HepG2 (cell line): ENCODE data around the gene CD300A. TPM values are rescaled to one million over a fixed set of nuclear protein-coding genes. Genes with fewer than 3 reads are reported as not detected.
A peak's percentile ranks its signal among the peaks of the same experiment; 100 is the strongest.

ENCODE experiments used
- ATAC-seq: fragments of 200-7000 bp; cut with Tn5 transposase; 3 replicates; pipeline ENCODE4 v1.9.1; 2020; ENCODE audit warnings: mild to moderate bottlenecking, moderate library complexity
- BruUV-seq: library from RNA; stranded (reverse); fragments of 400-500 nt; replicated peaks from 2 replicates; lab custom pipeline; 2021; lab: Mats Ljungman, UMichigan
- CTCF ChIA-PET: fragments of 300-600 bp; formaldehyde crosslinking; extraction: SDS; loops from one replicate; lab custom pipeline; 2021; ENCODE audit warnings: low total read pairs, inconsistent platforms, low intra/inter-chr PET ratio; lab: Yijun Ruan, JAX
- POLR2A ChIA-PET: fragments of 350-600 bp; sonication (Branson Sonifier 250); formaldehyde crosslinking; loops from one replicate; lab custom pipeline; 2020; ENCODE audit warnings: antibody characterized with exemption, inconsistent platforms; lab: Yijun Ruan, JAX
- DNase-seq: peaks from one replicate; pipeline ENCODE4 v3.0.0-alpha.2; 2015; ENCODE audit warnings: low spot score
- FAIRE-seq: peaks from 3 replicates; lab custom pipeline; 2011; peaks lifted over from hg19 to GRCh38; lab: Jason Lieb, UNC
- H2AFZ ChIP-seq: one replicate; pipeline ENCODE4 v1.6.1; 2011; ENCODE audit warnings: low read length, inconsistent platforms
- H3K27ac ChIP-seq: fragments of 300-600 bp; 3 replicates; pipeline ENCODE4 v1.8.0; 2011; ENCODE audit warnings: mixed run types, mild to moderate bottlenecking, mixed read lengths, low read length, inconsistent platforms; ENCODE audit not compliant: insufficient read depth; ENCODE audit errors: extremely low read length
- H3K27me3 ChIP-seq, 2 experiments: fragments of 200-600 bp in 1 of 2; 2 replicates in 1 of 2; 3 replicates in 1 of 2; pipeline versions ENCODE4 v1.6.0 to v1.8.0; 2011; ENCODE audit warnings: low read length in 2 of 2, mild to moderate bottlenecking in 2 of 2, moderate library complexity in 2 of 2, inconsistent platforms in 1 of 2; ENCODE audit not compliant: insufficient read depth in 2 of 2, control insufficient read depth in 1 of 2
- H3K36me3 ChIP-seq, 2 experiments: fragments of 200-600 bp in 1 of 2; replicated peaks in 1 of 2; 2 replicates in 1 of 2; 3 replicates in 1 of 2; pipeline versions ENCODE4 v1.5.1 to v1.8.0; 2011; ENCODE audit warnings: low read length in 2 of 2, inconsistent platforms in 1 of 2; ENCODE audit not compliant: insufficient read depth in 2 of 2, control insufficient read depth in 1 of 2
- H3K4me1 ChIP-seq: 2 replicates; pipeline ENCODE4 v1.5.1; 2012; ENCODE audit warnings: low read length, inconsistent platforms; ENCODE audit not compliant: insufficient read depth
- H3K4me2 ChIP-seq: 2 replicates; pipeline ENCODE4 v1.6.0; 2011; ENCODE audit warnings: low read depth, low read length, inconsistent platforms
- H3K4me3 ChIP-seq, 3 experiments: fragments of 200-600 bp in 1 of 3; sonication (generic), shearing (Covaris generic) in 1 of 3; replicated peaks in 1 of 3; 2 replicates each; pipeline ENCODE4 v1.5.1; 2011 to 2016; ENCODE audit warnings: low read length in 3 of 3, inconsistent platforms in 2 of 3, low read depth in 2 of 3, mild to moderate bottlenecking in 2 of 3, control low read depth in 1 of 3, mixed read lengths in 1 of 3; ENCODE audit not compliant: insufficient read depth in 1 of 3
- H3K79me2 ChIP-seq: one replicate; pipeline ENCODE4 v1.6.1; 2011; ENCODE audit warnings: low read length, inconsistent platforms; ENCODE audit not compliant: insufficient read depth
- H3K9ac ChIP-seq: 2 replicates; pipeline ENCODE4 v1.6.0; 2011; ENCODE audit warnings: mild to moderate bottlenecking, low read depth, low read length, inconsistent platforms; ENCODE audit not compliant: insufficient read depth
- H3K9me3 ChIP-seq: 2 replicates; pipeline ENCODE4 v1.5.1; 2012; ENCODE audit warnings: mild to moderate bottlenecking, low read length
- H4K20me1 ChIP-seq: 2 replicates; pipeline ENCODE4 v1.6.0; 2011; ENCODE audit warnings: inconsistent platforms, mild to moderate bottlenecking, low read length, moderate library complexity; ENCODE audit not compliant: insufficient read depth
- CEBPG ChIP-seq: IDR thresholded peaks from 2 replicates; pipeline ENCODE4 v1.6.1; 2016
- FOXO4 ChIP-seq: sonication (generic); formaldehyde crosslinking; conservative IDR thresholded peaks from 2 replicates; pipeline ENCODE4 v1.8.1; 2023; ENCODE audit warnings: missing genetic modification reagents
- HNF4G ChIP-seq, 2 experiments: sonication (generic) in 1 of 2; formaldehyde crosslinking in 1 of 2; IDR thresholded peaks; 2 replicates each; pipeline versions ENCODE4 v1.4.0 to v1.6.1; 2011 to 2020; ENCODE audit warnings: borderline replicate concordance in 2 of 2, low read depth in 2 of 2, mild to moderate bottlenecking in 2 of 2, low read length in 1 of 2, missing genetic modification reagents in 1 of 2, moderate library complexity in 1 of 2
- KLF9 ChIP-seq: IDR thresholded peaks from 2 replicates; pipeline ENCODE4 v1.6.1; 2016; ENCODE audit warnings: low read depth
- SIX4 ChIP-seq: sonication (generic); formaldehyde crosslinking; IDR thresholded peaks from 2 replicates; pipeline ENCODE4 v1.4.0; 2020; ENCODE audit warnings: missing genetic modification reagents
- SYNCRIP ChIP-seq: fragments of 200-400 bp; formaldehyde crosslinking; IDR thresholded peaks from 2 replicates; pipeline ENCODE4 v1.6.1; 2018; ENCODE audit warnings: mild to moderate bottlenecking, low read depth, low read length; ENCODE audit not compliant: insufficient read depth
- ZMYM2 ChIP-seq: sonication (generic); formaldehyde crosslinking; IDR thresholded peaks from 2 replicates; pipeline ENCODE4 v1.8.0; 2022; ENCODE audit warnings: mild to moderate bottlenecking, missing genetic modification reagents
- ZNF431 ChIP-seq: sonication (generic); formaldehyde crosslinking; IDR thresholded peaks from 2 replicates; pipeline ENCODE4 v1.9.0; 2022; ENCODE audit warnings: missing genetic modification reagents, low read depth, mild to moderate bottlenecking, borderline replicate concordance
- ZNF629 ChIP-seq: sonication (generic); formaldehyde crosslinking; conservative IDR thresholded peaks from 2 replicates; pipeline ENCODE4 v1.5.0; 2020; ENCODE audit warnings: missing genetic modification reagents
- whole genome bisulfite sequencing: methylation state at CpG from one replicate; pipeline ENCODE4 v1.1.6; 2017; ENCODE audit warnings: low lambda C conversion rate; 5-methylcytosine and 5-hydroxymethylcytosine counted together
- in situ Hi-C: cut with HindIII; loops from 2 replicates; pipeline ENCODE4 v1.10.0; 2017; ENCODE audit warnings: low pct_unique_long_range_greater_than_20kb; ENCODE audit not compliant: extremely low pct_ligation_motif_present
- intact Hi-C: fragments of 100-400 bp; cut with micrococcal nuclease; formaldehyde crosslinking; loops from one replicate; pipeline ENCODE4 v1.10.0; 2022; ENCODE audit not compliant: unreplicated experiment
- polyA plus RNA-seq, 8 experiments: library from polyadenylated mRNA; depleted of rRNA in 3 of 8; stranded (reverse) in 7 of 8; unstranded in 1 of 8; fragments of >200 nt; fragmentation: Illumina TruSeq in 4 of 8; extraction: Trizol in 4 of 8; gene quantifications; 2 replicates each; pipeline versions ENCODE4 v1.2.1 to v1.2.3, GENCODE V29; 2011 to 2016; ENCODE audit warnings: low read depth in 4 of 8, missing spikeins in 1 of 8, mixed read lengths in 1 of 8; ENCODE audit not compliant: insufficient read depth in 1 of 8
- total RNA-seq, 5 experiments: library from RNA; depleted of rRNA; stranded (reverse); fragments of >200 nt; fragmentation: Illumina TruSeq; extraction: Trizol; gene quantifications; 2 replicates each; pipeline ENCODE4 v1.2.3, GENCODE V29; 2016; ENCODE audit warnings: low read depth in 1 of 5
- TF ChIP-seq, protein P1 (sequence below): sonication (generic); formaldehyde crosslinking; IDR thresholded peaks from 2 replicates; pipeline ENCODE4 v1.8.0; 2022; ENCODE audit warnings: mild to moderate bottlenecking, missing genetic modification reagents
- TF ChIP-seq, protein P2 (sequence below): sonication (generic); formaldehyde crosslinking; IDR thresholded peaks from 2 replicates; pipeline ENCODE4 v1.5.1; 2020; ENCODE audit warnings: missing genetic modification reagents, mild to moderate bottlenecking, borderline replicate concordance

CD300A gene
- total and polyA plus RNA-seq, 2 of the 13 experiments (the other 11 are each of a cell fraction or from before 2014, with no cell fraction given) = not detected

DNA sequence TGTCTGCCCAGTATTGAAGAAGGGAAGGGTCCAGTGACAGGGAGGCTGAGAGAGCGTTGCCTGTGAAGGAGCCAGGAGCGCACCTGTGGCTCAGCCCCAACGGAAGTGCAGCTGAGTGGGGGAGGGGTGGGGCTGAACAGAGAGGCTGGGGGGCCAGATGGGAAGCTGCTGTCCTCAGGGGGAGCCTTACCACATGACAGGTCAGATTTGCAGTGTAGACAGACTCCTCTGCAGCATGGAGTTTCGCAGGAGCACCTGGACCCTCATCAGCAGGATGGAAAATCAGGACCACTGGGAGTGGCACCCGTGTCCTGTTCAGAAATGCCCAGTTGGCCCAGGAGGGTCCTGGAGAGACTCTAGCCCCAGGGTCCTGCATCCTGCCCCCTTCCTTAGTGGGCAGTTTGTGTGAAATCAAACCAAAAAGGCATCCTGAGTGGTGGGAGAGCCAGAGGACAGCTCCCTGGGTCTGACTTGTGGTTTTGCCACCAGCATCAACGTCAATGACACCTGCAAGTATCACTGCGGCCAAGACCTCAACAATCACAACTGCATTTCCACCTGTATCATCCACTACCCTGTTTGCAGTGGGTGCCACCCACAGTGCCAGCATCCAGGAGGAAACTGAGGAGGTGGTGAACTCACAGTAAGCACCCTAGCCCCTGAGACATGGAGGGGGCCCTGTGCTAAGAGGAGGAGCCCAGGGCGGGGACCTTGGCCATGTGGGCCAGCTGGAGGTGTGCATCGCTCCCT, 7.8 kb downstream of the CD300A start (continued):
- TF ChIP-seq ZNF431 (CRISPR knock-in tag) = no peak
- TF ChIP-seq, all 625 proteins: peak for 0

DNA sequence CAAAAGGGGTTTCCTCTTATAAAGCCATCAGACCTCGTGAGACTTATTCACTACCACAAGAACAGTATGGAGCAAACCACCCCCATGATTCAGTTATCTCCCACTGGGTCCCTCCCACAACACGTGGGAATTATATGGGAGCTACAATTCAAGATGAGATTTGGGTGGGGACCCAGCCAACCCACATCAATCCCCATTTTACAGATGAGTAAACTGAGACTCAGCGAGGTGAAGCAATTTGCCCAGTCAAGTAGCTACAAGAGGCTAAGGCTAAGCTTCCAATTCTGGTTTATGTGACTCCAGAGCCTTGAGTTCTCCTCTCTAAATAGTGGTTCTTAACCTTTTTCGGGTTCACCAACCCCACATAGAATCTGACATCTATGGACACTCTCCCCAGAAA, 8.8 kb downstream of the CD300A start:
- Histone ChIP-seq H3K9me3 (peaks cover 8% of the 10 kb centered on the region), H3K27me3 (peaks cover 0 to 34% of the 10 kb centered on the region in 2 experiments; a peak in 3 of 5 replicates), H3K79me2 (no peaks in the 10 kb centered on the region), H3K4me3 (no peak overlapping the region), H3K4me2 (no peak overlapping the region), H3K4me1 (no peaks in the 10 kb centered on the region), H3K27ac (no peak overlapping the region), H2AFZ (no peak overlapping the region), H4K20me1 (no peaks in the 10 kb centered on the region), H3K9ac (no peak overlapping the region), H3K36me3 (no peaks in the 10 kb centered on the region)
- no peak for ATAC-seq
- in situ Hi-C loops (no loop called here), intact Hi-C loops (no loop called here)
- 15% methylated on average over 4 of the region's 4 CpGs for WGBS
- DNase-seq = no peak
- BruUV-seq = no TSS peak
- ChIA-PET POLR2A (no interaction called here), CTCF (no interaction called here)
- TF ChIP-seq ZNF629 (CRISPR knock-in tag) (peak; percentile 56; the same call in 1 of the 2 replicates), CEBPG (no peak)
- TF ChIP-seq, protein P1, sequence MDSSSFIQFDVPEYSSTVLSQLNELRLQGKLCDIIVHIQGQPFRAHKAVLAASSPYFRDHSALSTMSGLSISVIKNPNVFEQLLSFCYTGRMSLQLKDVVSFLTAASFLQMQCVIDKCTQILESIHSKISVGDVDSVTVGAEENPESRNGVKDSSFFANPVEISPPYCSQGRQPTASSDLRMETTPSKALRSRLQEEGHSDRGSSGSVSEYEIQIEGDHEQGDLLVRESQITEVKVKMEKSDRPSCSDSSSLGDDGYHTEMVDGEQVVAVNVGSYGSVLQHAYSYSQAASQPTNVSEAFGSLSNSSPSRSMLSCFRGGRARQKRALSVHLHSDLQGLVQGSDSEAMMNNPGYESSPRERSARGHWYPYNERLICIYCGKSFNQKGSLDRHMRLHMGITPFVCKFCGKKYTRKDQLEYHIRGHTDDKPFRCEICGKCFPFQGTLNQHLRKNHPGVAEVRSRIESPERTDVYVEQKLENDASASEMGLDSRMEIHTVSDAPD (CRISPR knock-in tag) = no peak
- no peak for FAIRE-seq

DNA sequence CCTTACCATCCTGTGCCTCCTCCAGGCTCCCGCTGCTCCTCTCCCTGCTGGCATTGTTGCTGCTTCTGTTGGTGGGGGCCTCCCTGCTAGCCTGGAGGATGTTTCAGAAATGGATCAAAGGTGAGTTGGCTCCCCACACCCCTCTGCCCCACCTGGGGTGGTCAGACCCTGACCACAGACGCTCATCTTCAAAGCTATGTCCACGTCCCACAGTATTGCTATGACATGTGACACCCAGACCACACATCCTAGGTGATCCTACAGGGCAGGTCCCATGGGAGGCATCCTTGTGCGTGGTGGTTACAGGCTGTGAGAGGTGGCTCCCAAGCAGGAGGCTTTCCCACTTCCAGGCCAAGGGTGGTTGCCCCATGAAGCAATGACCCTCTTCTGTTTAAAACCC, 11.0 kb downstream of the CD300A start:
- 26% methylated on average over 3 of the region's 4 CpGs for WGBS
- H3K27me3 ChIP-seq = peaks cover 9 to 50% of the 10 kb centered on the region in 2 experiments; a peak in 3 of 5 replicates
- no peaks in the 10 kb centered on the region for H3K79me2 ChIP-seq
- H3K27ac ChIP-seq = no peak overlapping the region
- no peaks in the 10 kb centered on the region for H3K4me1 ChIP-seq
- FAIRE-seq = no peak
- no TSS peak for BruUV-seq
- no peaks in the 10 kb centered on the region for H3K36me3 ChIP-seq
- intact Hi-C loops (no loop called here), in situ Hi-C loops (no loop called here)
- no peak overlapping the region for H3K4me2 ChIP-seq
- H4K20me1 ChIP-seq = no peaks in the 10 kb centered on the region
- H3K9me3 ChIP-seq = peaks cover 8% of the 10 kb centered on the region
- no peak overlapping the region for H3K4me3 ChIP-seq
- ATAC-seq = no peak
- no peak overlapping the region for H2AFZ ChIP-seq
- POLR2A ChIA-PET = no interaction called here
- H3K9ac ChIP-seq = no peak overlapping the region
- CTCF ChIA-PET = no interaction called here
- no peak for DNase-seq
- no peak for TF ChIP-seq SIX4 (CRISPR knock-in tag)
- no peak for TF ChIP-seq FOXO4 (CRISPR knock-in tag)
- no peak for TF ChIP-seq HNF4G (IDR thresholded peaks at IDR 0.05; ENCODE audit: borderline replicate concordance, low read depth, low read length)
- no peak for TF ChIP-seq HNF4G (CRISPR knock-in tag; IDR thresholded peaks at IDR 0.05; ENCODE audit: borderline replicate concordance, low read depth)
- no peak for TF ChIP-seq SYNCRIP
- TF ChIP-seq KLF9 (CRISPR knock-in tag) = no peak
- no peak for TF ChIP-seq ZMYM2
- TF ChIP-seq, protein P2, sequence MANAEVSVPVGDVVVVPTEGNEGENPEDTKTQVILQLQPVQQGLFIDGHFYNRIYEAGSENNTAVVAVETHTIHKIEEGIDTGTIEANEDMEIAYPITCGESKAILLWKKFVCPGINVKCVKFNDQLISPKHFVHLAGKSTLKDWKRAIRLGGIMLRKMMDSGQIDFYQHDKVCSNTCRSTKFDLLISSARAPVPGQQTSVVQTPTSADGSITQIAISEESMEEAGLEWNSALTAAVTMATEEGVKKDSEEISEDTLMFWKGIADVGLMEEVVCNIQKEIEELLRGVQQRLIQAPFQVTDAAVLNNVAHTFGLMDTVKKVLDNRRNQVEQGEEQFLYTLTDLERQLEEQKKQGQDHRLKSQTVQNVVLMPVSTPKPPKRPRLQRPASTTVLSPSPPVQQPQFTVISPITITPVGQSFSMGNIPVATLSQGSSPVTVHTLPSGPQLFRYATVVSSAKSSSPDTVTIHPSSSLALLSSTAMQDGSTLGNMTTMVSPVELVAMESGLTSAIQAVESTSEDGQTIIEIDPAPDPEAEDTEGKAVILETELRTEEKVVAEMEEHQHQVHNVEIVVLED (CRISPR knock-in tag) = no peak
